MM.1S (cell line): ENCODE measurements around the gene RAB9B.

ENCODE experiments used
- EZH2 ChIP-seq: fragments of 300-600 bp; sonication (generic); optimal IDR thresholded peaks from 2 replicates; pipeline ENCODE3; 2017; ENCODE audit warnings: low read depth, mild to moderate bottlenecking, antibody characterized with exemption, low read length, mixed read lengths
- EZH2phosphoT487 ChIP-seq: fragments of 300-600 bp; sonication (generic); IDR thresholded peaks from 2 replicates; pipeline ENCODE4 v1.6.1; 2018; ENCODE audit warnings: antibody characterized with exemption, low read length
- TF ChIP-seq, protein P1 (sequence below): fragments of 300-600 bp; sonication (generic); IDR thresholded peaks from 2 replicates; pipeline ENCODE4 v1.5.1; 2016; ENCODE audit warnings: antibody characterized with exemption, low read length, mixed read lengths

GRCh38 chrX:103831803-103832544, at the start of gene RAB9B:
- TF ChIP-seq, protein P1, sequence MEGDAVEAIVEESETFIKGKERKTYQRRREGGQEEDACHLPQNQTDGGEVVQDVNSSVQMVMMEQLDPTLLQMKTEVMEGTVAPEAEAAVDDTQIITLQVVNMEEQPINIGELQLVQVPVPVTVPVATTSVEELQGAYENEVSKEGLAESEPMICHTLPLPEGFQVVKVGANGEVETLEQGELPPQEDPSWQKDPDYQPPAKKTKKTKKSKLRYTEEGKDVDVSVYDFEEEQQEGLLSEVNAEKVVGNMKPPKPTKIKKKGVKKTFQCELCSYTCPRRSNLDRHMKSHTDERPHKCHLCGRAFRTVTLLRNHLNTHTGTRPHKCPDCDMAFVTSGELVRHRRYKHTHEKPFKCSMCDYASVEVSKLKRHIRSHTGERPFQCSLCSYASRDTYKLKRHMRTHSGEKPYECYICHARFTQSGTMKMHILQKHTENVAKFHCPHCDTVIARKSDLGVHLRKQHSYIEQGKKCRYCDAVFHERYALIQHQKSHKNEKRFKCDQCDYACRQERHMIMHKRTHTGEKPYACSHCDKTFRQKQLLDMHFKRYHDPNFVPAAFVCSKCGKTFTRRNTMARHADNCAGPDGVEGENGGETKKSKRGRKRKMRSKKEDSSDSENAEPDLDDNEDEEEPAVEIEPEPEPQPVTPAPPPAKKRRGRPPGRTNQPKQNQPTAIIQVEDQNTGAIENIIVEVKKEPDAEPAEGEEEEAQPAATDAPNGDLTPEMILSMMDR = no peak
- no peak for TF ChIP-seq EZH2
- no peak for TF ChIP-seq EZH2phosphoT487
